Omental fat pad (tissue), 4 donors: Measurements from ENCODE around the gene PKIG. TPM values are rescaled to one million over a fixed set of nuclear protein-coding genes. Genes with fewer than 3 reads are reported as not detected.

Experiments used
- ATAC-seq: fragments of 150-250 bp; one replicate; pipeline ENCODE4 v1.9.1; 2016; ENCODE audit warnings: mild to moderate bottlenecking, moderate library complexity; ENCODE audit not compliant: low FRiP score
- DNase-seq: peaks from one replicate; pipeline ENCODE4 v3.0.0-alpha.2; 2019; ENCODE audit warnings: low spot score
- CTCF ChIP-seq, 3 donors: fragments of 450-650 bp; IDR thresholded peaks; one replicate each; pipeline ENCODE4 v1.5.1; 2016 to 2017; ENCODE audit warnings: antibody characterized with exemption in 3 of 3, mild to moderate bottlenecking in 3 of 3, moderate library complexity in 2 of 3
- total RNA-seq, 4 donors: library from RNA; depleted of rRNA; stranded (reverse); fragments of >200 nt; gene quantifications; one replicate each; pipeline ENCODE4 v1.1.0, GENCODE V29; 2016

PKIG gene
- total RNA-seq, 4 donors from 2014 or later = 90.8 to 133 (median 118) TPM

GRCh38 chr20:44570367-44570766 is 12.0 kb upstream of the PKIG start:
- TF ChIP-seq CTCF (IDR thresholded peaks at IDR 0.05) = no peak
- DNase-seq = no peak
- ATAC-seq = no peak

GRCh38 chr20:44571362-44571988 is 10.9 kb upstream of the PKIG start:
- ATAC-seq (no peak), DNase-seq (no peak)
- TF ChIP-seq CTCF (IDR thresholded peaks at IDR 0.05) = no peak

GRCh38 chr20:44572551-44573500 is 9.6 kb upstream of the PKIG start:
- TF ChIP-seq CTCF (IDR thresholded peaks at IDR 0.05) = no peak
- DNase-seq = no peak
- peak; percentile 78 for ATAC-seq

GRCh38 chr20:44573501-44573869 is 8.9 kb upstream of the PKIG start:
- ATAC-seq (no peak), DNase-seq (no peak)
- no peak for TF ChIP-seq CTCF (IDR thresholded peaks at IDR 0.05)

GRCh38 chr20:44574372-44574771 is 8.0 kb upstream of the PKIG start:
- no peak for ATAC-seq
- TF ChIP-seq CTCF (IDR thresholded peaks at IDR 0.05) = no peak
- no peak for DNase-seq

GRCh38 chr20:44576297-44576696 is 6.1 kb upstream of the PKIG start:
- DNase-seq = no peak
- ATAC-seq = no peak
- TF ChIP-seq CTCF (IDR thresholded peaks at IDR 0.05) = no peak
